Measurements from ENCODE around the gene ATP13A3. TPM values are rescaled to one million over a fixed set of nuclear protein-coding genes. Genes with fewer than 3 reads are reported as not detected.

ATP13A3 gene
- total RNA-seq, 1 donor from 2014 or later, result 44.4 TPM

GRCh38 chr3:194381460-194381875 is 105.3 kb downstream of the ATP13A3 start:
- Histone ChIP-seq H3K4me3 (ENCODE audit: low read length in 3 of 3) (no peak overlapping the region), H3K36me3 (ENCODE audit: control insufficient read depth in 3 of 3, insufficient read depth in 3 of 3, low read length in 3 of 3) (no peaks in the 10 kb centered on the region), H3K9ac (ENCODE audit: low read depth in 1 of 3, low read length in 3 of 3) (no peak overlapping the region), H3K27me3 (ENCODE audit: control insufficient read depth in 3 of 3, insufficient read depth in 3 of 3, low read length in 3 of 3) (peaks cover 10 to 30% (median 29%) of the 10 kb centered on the region in 3 donors), H3K4me1 (ENCODE audit: control insufficient read depth in 3 of 3, insufficient read depth in 3 of 3, low read length in 3 of 3) (no peaks in the 10 kb centered on the region), H3K9me3 (ENCODE audit: control insufficient read depth in 3 of 3, low read length in 3 of 3) (no peaks in the 10 kb centered on the region), H3K27ac (ENCODE audit: low read depth, low read length) (no peak overlapping the region)

- Histone ChIP-seq H3K36me3 (ENCODE audit: control insufficient read depth in 3 of 3, insufficient read depth in 3 of 3, low read length in 3 of 3) (no peaks in the 10 kb centered on the region), H3K4me1 (ENCODE audit: control insufficient read depth in 3 of 3, insufficient read depth in 3 of 3, low read length in 3 of 3) (no peaks in the 10 kb centered on the region), H3K27me3 (ENCODE audit: control insufficient read depth in 3 of 3, insufficient read depth in 3 of 3, low read length in 3 of 3) (peaks cover 16 to 37% (median 36%) of the 10 kb centered on the region in 3 donors), H3K9me3 (ENCODE audit: control insufficient read depth in 3 of 3, low read length in 3 of 3) (no peaks in the 10 kb centered on the region), H3K9ac (ENCODE audit: low read depth in 1 of 3, low read length in 3 of 3) (no peak overlapping the region), H3K4me3 (ENCODE audit: low read length in 3 of 3) (no peak overlapping the region), H3K27ac (ENCODE audit: low read depth, low read length) (no peak overlapping the region)
These were observed 106.5 kb downstream of the ATP13A3 start for GRCh38 chr3:194380326-194380725.

DNA sequence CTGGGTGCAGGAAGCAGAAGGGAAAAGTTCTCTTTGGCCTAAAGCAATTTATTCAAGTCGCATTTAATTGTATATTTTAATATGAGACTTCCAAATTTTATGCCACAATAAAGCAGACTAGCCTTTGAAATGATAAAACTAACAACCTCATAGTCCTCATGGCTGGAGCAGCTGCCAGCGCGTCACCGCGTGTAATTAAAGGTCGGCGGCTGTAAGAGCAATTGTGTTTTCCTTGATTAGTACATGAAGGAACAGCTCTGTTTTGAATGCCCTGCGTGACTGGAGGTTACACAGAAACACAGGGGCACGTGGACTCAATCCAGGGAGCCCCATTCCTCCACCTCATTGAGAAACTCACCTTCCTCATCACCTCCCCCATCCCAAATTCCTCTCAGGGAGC is 107.2 kb downstream of the ATP13A3 start:
- Histone ChIP-seq H3K9ac (ENCODE audit: low read depth in 1 of 3, low read length in 3 of 3) (no peak overlapping the region), H3K9me3 (ENCODE audit: control insufficient read depth in 3 of 3, low read length in 3 of 3) (no peaks in the 10 kb centered on the region), H3K36me3 (ENCODE audit: control insufficient read depth in 3 of 3, insufficient read depth in 3 of 3, low read length in 3 of 3) (no peaks in the 10 kb centered on the region), H3K27me3 (ENCODE audit: control insufficient read depth in 3 of 3, insufficient read depth in 3 of 3, low read length in 3 of 3) (peaks cover 16 to 35% (median 34%) of the 10 kb centered on the region in 3 donors), H3K27ac (ENCODE audit: low read depth, low read length) (no peak overlapping the region), H3K4me3 (ENCODE audit: low read length in 3 of 3) (no peak overlapping the region), H3K4me1 (ENCODE audit: control insufficient read depth in 3 of 3, insufficient read depth in 3 of 3, low read length in 3 of 3) (no peaks in the 10 kb centered on the region)

DNA sequence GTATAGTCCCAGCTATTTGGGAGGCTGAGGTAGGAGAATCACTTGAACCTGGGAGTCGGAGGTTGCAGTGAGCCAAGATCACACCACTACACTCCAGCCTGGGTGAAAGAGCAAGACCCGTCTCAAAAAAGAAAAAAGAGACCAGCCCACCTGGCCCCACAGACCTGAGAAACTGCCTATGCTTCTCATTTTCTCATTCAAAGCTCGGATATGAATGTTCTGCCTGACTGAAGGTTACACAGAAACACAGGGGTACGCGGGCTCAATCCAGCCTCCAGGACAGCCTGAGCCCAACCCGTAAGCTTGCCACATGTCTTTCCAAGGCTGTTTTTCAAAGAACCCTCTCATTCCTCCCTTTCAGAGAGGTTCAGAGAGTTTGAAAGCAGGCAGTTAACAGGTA is 107.6 kb downstream of the ATP13A3 start:
- Histone ChIP-seq H3K9me3 (ENCODE audit: control insufficient read depth in 3 of 3, low read length in 3 of 3) (no peaks in the 10 kb centered on the region), H3K36me3 (ENCODE audit: control insufficient read depth in 3 of 3, insufficient read depth in 3 of 3, low read length in 3 of 3) (no peaks in the 10 kb centered on the region), H3K4me1 (ENCODE audit: control insufficient read depth in 3 of 3, insufficient read depth in 3 of 3, low read length in 3 of 3) (no peaks in the 10 kb centered on the region), H3K9ac (ENCODE audit: low read depth in 1 of 3, low read length in 3 of 3) (no peak overlapping the region), H3K27me3 (ENCODE audit: control insufficient read depth in 3 of 3, insufficient read depth in 3 of 3, low read length in 3 of 3) (peaks cover 16 to 32% (median 32%) of the 10 kb centered on the region in 3 donors), H3K4me3 (ENCODE audit: low read length in 3 of 3) (no peak overlapping the region), H3K27ac (ENCODE audit: low read depth, low read length) (no peak overlapping the region)

DNA sequence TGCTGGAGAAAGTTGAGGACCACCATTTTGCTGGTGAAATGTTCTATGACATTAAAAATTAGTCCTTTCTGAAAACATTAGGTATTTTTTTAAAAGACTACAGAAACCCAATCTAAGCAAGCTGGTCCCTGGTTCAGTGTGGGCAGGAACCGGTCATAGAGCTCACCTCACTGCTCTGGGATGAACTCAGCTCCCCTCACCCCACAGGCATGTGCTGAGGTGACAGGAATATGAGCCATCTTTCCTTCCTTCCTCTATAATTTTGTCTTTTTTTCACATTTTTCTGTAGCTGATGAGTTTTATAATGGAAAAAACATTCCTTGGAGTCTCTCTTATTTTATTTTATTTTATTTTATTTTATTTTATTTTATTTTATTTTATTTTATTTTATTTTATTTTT is 109.1 kb downstream of the ATP13A3 start:
- H3K36me3 ChIP-seq (ENCODE audit: control insufficient read depth in 3 of 3, insufficient read depth in 3 of 3, low read length in 3 of 3), result no peaks in the 10 kb centered on the region
- peaks cover 20 to 38% (median 32%) of the 10 kb centered on the region in 3 donors for H3K27me3 ChIP-seq (ENCODE audit: control insufficient read depth in 3 of 3, insufficient read depth in 3 of 3, low read length in 3 of 3)
- no peak overlapping the region for H3K4me3 ChIP-seq (ENCODE audit: low read length in 3 of 3)
- H3K9me3 ChIP-seq (ENCODE audit: control insufficient read depth in 3 of 3, low read length in 3 of 3), result no peaks in the 10 kb centered on the region
- H3K4me1 ChIP-seq (ENCODE audit: control insufficient read depth in 3 of 3, insufficient read depth in 3 of 3, low read length in 3 of 3), result no peaks in the 10 kb centered on the region
- H3K9ac ChIP-seq (ENCODE audit: low read depth in 1 of 3, low read length in 3 of 3), result no peak overlapping the region
- no peak overlapping the region for H3K27ac ChIP-seq (ENCODE audit: low read depth, low read length)

GRCh38 chr3:194376241-194376560 is 110.6 kb downstream of the ATP13A3 start:
- Histone ChIP-seq H3K9me3 (ENCODE audit: control insufficient read depth in 3 of 3, low read length in 3 of 3) (no peaks in the 10 kb centered on the region), H3K9ac (ENCODE audit: low read depth in 1 of 3, low read length in 3 of 3) (no peak overlapping the region), H3K4me3 (ENCODE audit: low read length in 3 of 3) (no peak overlapping the region), H3K36me3 (ENCODE audit: control insufficient read depth in 3 of 3, insufficient read depth in 3 of 3, low read length in 3 of 3) (no peaks in the 10 kb centered on the region), H3K27me3 (ENCODE audit: control insufficient read depth in 3 of 3, insufficient read depth in 3 of 3, low read length in 3 of 3) (peaks cover 20 to 30% (median 27%) of the 10 kb centered on the region in 3 donors), H3K4me1 (ENCODE audit: control insufficient read depth in 3 of 3, insufficient read depth in 3 of 3, low read length in 3 of 3) (no peaks in the 10 kb centered on the region), H3K27ac (ENCODE audit: low read depth, low read length) (no peak overlapping the region)

- no peak overlapping the region for H3K9ac ChIP-seq (ENCODE audit: low read depth in 1 of 3, low read length in 3 of 3)
- no peak overlapping the region for H3K27ac ChIP-seq (ENCODE audit: low read depth, low read length)
- H3K4me3 ChIP-seq (ENCODE audit: low read length in 3 of 3), result no peak overlapping the region
- H3K9me3 ChIP-seq (ENCODE audit: control insufficient read depth in 3 of 3, low read length in 3 of 3), result no peaks in the 10 kb centered on the region
- peaks cover 20 to 29% (median 28%) of the 10 kb centered on the region in 3 donors for H3K27me3 ChIP-seq (ENCODE audit: control insufficient read depth in 3 of 3, insufficient read depth in 3 of 3, low read length in 3 of 3)
- H3K4me1 ChIP-seq (ENCODE audit: control insufficient read depth in 3 of 3, insufficient read depth in 3 of 3, low read length in 3 of 3), result no peaks in the 10 kb centered on the region
- H3K36me3 ChIP-seq (ENCODE audit: control insufficient read depth in 3 of 3, insufficient read depth in 3 of 3, low read length in 3 of 3), result no peaks in the 10 kb centered on the region
These were observed 111.1 kb downstream of the ATP13A3 start for GRCh38 chr3:194375473-194376240.

GRCh38 chr3:194374935-194375334 is 111.9 kb downstream of the ATP13A3 start:
- H3K9me3 ChIP-seq (ENCODE audit: control insufficient read depth in 3 of 3, low read length in 3 of 3), result no peaks in the 10 kb centered on the region
- H3K9ac ChIP-seq (ENCODE audit: low read depth in 1 of 3, low read length in 3 of 3), result no peak overlapping the region
- H3K4me3 ChIP-seq (ENCODE audit: low read length in 3 of 3), result no peak overlapping the region
- peaks cover 23 to 29% (median 26%) of the 10 kb centered on the region in 3 donors for H3K27me3 ChIP-seq (ENCODE audit: control insufficient read depth in 3 of 3, insufficient read depth in 3 of 3, low read length in 3 of 3)
- no peak overlapping the region for H3K27ac ChIP-seq (ENCODE audit: low read depth, low read length)
- no peaks in the 10 kb centered on the region for H3K36me3 ChIP-seq (ENCODE audit: control insufficient read depth in 3 of 3, insufficient read depth in 3 of 3, low read length in 3 of 3)
- no peaks in the 10 kb centered on the region for H3K4me1 ChIP-seq (ENCODE audit: control insufficient read depth in 3 of 3, insufficient read depth in 3 of 3, low read length in 3 of 3)

DNA sequence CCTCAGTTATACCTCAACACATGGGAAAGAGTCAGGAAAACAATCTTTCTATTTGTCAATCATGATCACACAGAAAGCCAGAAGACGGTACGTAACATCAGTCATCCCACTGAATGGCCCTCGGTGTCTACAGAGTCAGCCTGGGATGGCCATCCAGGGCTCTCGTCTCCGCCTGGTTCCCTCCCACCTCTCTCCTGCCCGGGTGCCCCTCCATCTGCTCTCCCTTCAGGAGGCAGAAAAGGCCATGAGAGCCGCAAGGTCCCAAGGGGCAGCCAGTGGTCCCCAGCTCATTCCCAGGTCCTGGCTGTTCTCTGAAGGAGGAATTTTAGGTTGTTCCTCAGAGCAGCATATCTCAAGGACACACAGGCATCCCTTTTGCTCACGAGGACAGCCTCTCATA is 112.9 kb downstream of the ATP13A3 start:
- no peak overlapping the region for H3K27ac ChIP-seq (ENCODE audit: low read depth, low read length)
- H3K36me3 ChIP-seq (ENCODE audit: control insufficient read depth in 3 of 3, insufficient read depth in 3 of 3, low read length in 3 of 3), result no peaks in the 10 kb centered on the region
- peaks cover 30 to 33% (median 32%) of the 10 kb centered on the region in 3 donors for H3K27me3 ChIP-seq (ENCODE audit: control insufficient read depth in 3 of 3, insufficient read depth in 3 of 3, low read length in 3 of 3)

DNA sequence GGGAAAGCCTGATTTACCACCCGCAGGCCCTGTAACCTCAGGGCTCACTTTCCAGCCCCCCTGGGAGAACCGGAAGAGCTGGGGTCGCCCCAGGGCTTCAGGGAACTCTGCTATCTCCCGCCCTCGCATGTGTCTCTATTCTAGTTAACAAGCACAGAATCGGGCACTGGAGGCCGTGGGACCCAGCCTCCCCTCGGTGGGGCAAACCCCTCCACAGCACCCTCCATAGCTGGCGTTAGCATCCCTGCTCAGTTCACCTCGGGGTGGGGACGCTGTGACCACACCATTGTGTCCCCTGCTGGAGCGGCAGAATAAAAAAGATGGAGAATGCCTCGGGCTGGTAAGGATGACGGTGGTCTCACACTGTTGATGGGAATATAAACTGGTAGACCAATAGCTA is 113.8 kb downstream of the ATP13A3 start:
- H3K27me3 ChIP-seq (ENCODE audit: control insufficient read depth in 3 of 3, insufficient read depth in 3 of 3, low read length in 3 of 3), result peaks cover 35 to 36% (median 35%) of the 10 kb centered on the region in 3 donors
- H3K4me3 ChIP-seq (ENCODE audit: low read length in 3 of 3), result no peak overlapping the region

More for the DNA sequence above, 112.9 kb downstream of the ATP13A3 start:
- H3K9me3 ChIP-seq (ENCODE audit: control insufficient read depth in 3 of 3, low read length in 3 of 3), result no peaks in the 10 kb centered on the region
- no peak overlapping the region for H3K9ac ChIP-seq (ENCODE audit: low read depth in 1 of 3, low read length in 3 of 3)
- no peak overlapping the region for H3K4me3 ChIP-seq (ENCODE audit: low read length in 3 of 3)
- H3K4me1 ChIP-seq (ENCODE audit: control insufficient read depth in 3 of 3, insufficient read depth in 3 of 3, low read length in 3 of 3), result no peaks in the 10 kb centered on the region

More for the DNA sequence above, 113.8 kb downstream of the ATP13A3 start:
- no peaks in the 10 kb centered on the region for H3K4me1 ChIP-seq (ENCODE audit: control insufficient read depth in 3 of 3, insufficient read depth in 3 of 3, low read length in 3 of 3)
- no peak overlapping the region for H3K9ac ChIP-seq (ENCODE audit: low read depth in 1 of 3, low read length in 3 of 3)
- H3K36me3 ChIP-seq (ENCODE audit: control insufficient read depth in 3 of 3, insufficient read depth in 3 of 3, low read length in 3 of 3), result no peaks in the 10 kb centered on the region
- no peaks in the 10 kb centered on the region for H3K9me3 ChIP-seq (ENCODE audit: control insufficient read depth in 3 of 3, low read length in 3 of 3)
- H3K27ac ChIP-seq (ENCODE audit: low read depth, low read length), result no peak overlapping the region

Measured in skeletal muscle tissue (tissue), 4 donors.